Spleen (tissue), 11 donors: ENCODE results near the gene CYP2A13. TPM values are rescaled to one million over a fixed set of nuclear protein-coding genes. Genes with fewer than 3 reads are reported as not detected.

Source experiments
- DNase-seq: peaks from one replicate; pipeline ENCODE4 v3.0.0-alpha.2; 2020
- H3K27ac ChIP-seq, 8 donors: fragments of 200-600 bp; sonication (generic) in 7 of 8; 1 replicate in 4 of 8; 2 replicates in 4 of 8; pipeline versions ENCODE4 v1.5.0 to v1.8.0; 2016 to 2021; ENCODE audit warnings: inconsistent platforms in 4 of 8, mild to moderate bottlenecking in 4 of 8, moderate library complexity in 1 of 8
- H3K27me3 ChIP-seq, 7 donors: fragments of 200-600 bp; sonication (generic) in 6 of 7; replicated peaks in 1 of 7; 1 replicate in 4 of 7; 2 replicates in 3 of 7; pipeline versions ENCODE4 v1.5.0 to v1.8.0; 2016 to 2021; ENCODE audit warnings: inconsistent platforms in 3 of 7, mild to moderate bottlenecking in 1 of 7
- H3K36me3 ChIP-seq, 6 donors: fragments of 200-600 bp; sonication (generic) in 5 of 6; 1 replicate in 4 of 6; 2 replicates in 2 of 6; pipeline versions ENCODE4 v1.5.0 to v1.8.0; 2016 to 2021; ENCODE audit warnings: inconsistent platforms in 2 of 6
- H3K4me1 ChIP-seq, 6 donors: fragments of 200-600 bp; sonication (generic) in 5 of 6; 1 replicate in 3 of 6; 2 replicates in 3 of 6; pipeline versions ENCODE4 v1.5.0 to v1.8.0; 2016 to 2021; ENCODE audit warnings: inconsistent platforms in 3 of 6
- H3K4me3 ChIP-seq, 8 donors: fragments of 200-600 bp; sonication (generic) in 7 of 8; 1 replicate in 4 of 8; 2 replicates in 4 of 8; pipeline versions ENCODE4 v1.5.0 to v1.8.0; 2016 to 2021; ENCODE audit warnings: inconsistent platforms in 4 of 8, mild to moderate bottlenecking in 4 of 8, moderate library complexity in 2 of 8
- H3K9me3 ChIP-seq, 8 donors: fragments of 200-600 bp; sonication (generic) in 7 of 8; 1 replicate in 4 of 8; 2 replicates in 4 of 8; pipeline versions ENCODE4 v1.5.0 to v1.8.0; 2016 to 2021; ENCODE audit warnings: inconsistent platforms in 4 of 8
- CTCF ChIP-seq, 11 experiments: fragments of 200-600 bp in 7 of 11; fragments of 450-650 bp in 4 of 11; sonication (generic) in 4 of 11; IDR thresholded peaks in 8 of 11; conservative IDR thresholded peaks in 3 of 11; 1 replicate in 7 of 11; 2 replicates in 4 of 11; pipeline versions ENCODE4 v1.4.0 to v1.8.0; 2016 to 2021; ENCODE audit warnings: antibody characterized with exemption in 11 of 11, inconsistent platforms in 4 of 11, mild to moderate bottlenecking in 1 of 11
- POLR2A ChIP-seq, 3 donors: fragments of 450-650 bp; IDR thresholded peaks; one replicate each; pipeline ENCODE4 v1.5.1; 2017; ENCODE audit warnings: antibody characterized with exemption in 3 of 3, mild to moderate bottlenecking in 1 of 3
- POLR2AphosphoS5 ChIP-seq, 3 donors: sonication (generic); formaldehyde crosslinking; IDR thresholded peaks; one replicate each; pipeline ENCODE4 v1.5.1; 2017; ENCODE audit warnings: antibody characterized with exemption in 3 of 3
- WGBS, 5 donors: extraction: QIAGEN DNeasy Blood & Tissue Kit in 3 of 5; methylation state at CpG; one replicate each; pipeline versions ENCODE4 v1.1.5 to v1.1.7; 2013 to 2018; 5-methylcytosine and 5-hydroxymethylcytosine counted together
- intact Hi-C: fragments of 100-400 bp; cut with DNase I; formaldehyde crosslinking; loops from one replicate; pipeline ENCODE4 v1.15.0; 2023; ENCODE audit warnings: low total_unique reads
- polyA plus RNA-seq, 3 donors: library from polyadenylated mRNA; stranded (reverse); fragments of 200-250 nt; gene quantifications; one replicate each; pipeline ENCODE4 v1.2.1, GENCODE V29; 2013
- total RNA-seq, 7 donors: library from RNA; depleted of rRNA in 3 of 7; stranded (reverse); fragments of >200 nt in 3 of 7; fragmentation: NEBNext Ultra II Directional in 4 of 7; extraction: Animal tissue kit (Norgen Biotek cat#: 25700) in 4 of 7; gene quantifications; one replicate each; pipeline versions ENCODE4 v1.1.0 to v1.2.1, GENCODE V29; 2016 to 2021
- donor health status: healthy with polysubstance abuse.
- donor health status: DM: no; HTN: no; CAD: no; lungs with moderate emphysema.
- donor health status: DM: no; HTN: no; CAD: no.
- donor health status: Bipolar disorder and iron deficiency.
- donor health status: healthy.
- donor health status: DM: no; HTN: no; CAD: no.
- donor health status: DM: yes; HTN: yes; CAD: no.

The CYP2A13 gene
- total and polyA plus RNA-seq, 10 donors, result not detected

- Histone ChIP-seq H3K4me3 (no peak overlapping the region), H3K36me3 (no peaks in the 10 kb centered on the region), H3K4me1 (peaks cover 7 to 22% (median 10%) of the 10 kb centered on the region in 6 donors), H3K27me3 (peaks cover 0 to 28% (median 0%) of the 10 kb centered on the region in 7 donors), H3K27ac (no peak overlapping the region), H3K9me3 (no peaks in the 10 kb centered on the region)
- intact Hi-C loops, result no loop called here
- DNase-seq, result no peak
- WGBS, 5 donors, result 66 to 76% (median 75%) methylated on average over 6 of the region's 6 CpGs
- TF ChIP-seq POLR2A (IDR thresholded peaks at IDR 0.05), result no peak
Observed at GRCh38 chr19:41128692-41129091, 40.4 kb downstream of the CYP2A13 start.

- WGBS, 5 donors, result 71 to 82% (median 76%) methylated on average over 5 of the region's 5 CpGs
- TF ChIP-seq POLR2AphosphoS5 (IDR thresholded peaks at IDR 0.05), result no peak
- TF ChIP-seq CTCF (IDR thresholded peaks at IDR 0.05 in 8 of 11, conservative IDR thresholded peaks at IDR 0.05 in 3 of 11), result no peak
- TF ChIP-seq POLR2A (IDR thresholded peaks at IDR 0.05), result no peak
Observed at GRCh38 chr19:41131186-41131585, 42.9 kb downstream of the CYP2A13 start.

GRCh38 chr19:41133260-41133659 is 45.0 kb downstream of the CYP2A13 start:
- Histone ChIP-seq H3K36me3 (no peaks in the 10 kb centered on the region), H3K27me3 (peaks cover 0 to 45% (median 0%) of the 10 kb centered on the region in 7 donors), H3K27ac (no peak overlapping the region), H3K9me3 (no peaks in the 10 kb centered on the region), H3K4me1 (peaks cover 0 to 22% (median 5%) of the 10 kb centered on the region in 6 donors), H3K4me3 (no peak overlapping the region)
- TF ChIP-seq POLR2A (IDR thresholded peaks at IDR 0.05), result no peak
- no peak for TF ChIP-seq POLR2AphosphoS5 (IDR thresholded peaks at IDR 0.05)
- TF ChIP-seq CTCF (IDR thresholded peaks at IDR 0.05 in 8 of 11, conservative IDR thresholded peaks at IDR 0.05 in 3 of 11), result no peak
- 47 to 89% (median 69%) methylated on average over 1 to 3 of the region's 3 CpGs for WGBS, 5 donors
- DNase-seq, result no peak
- intact Hi-C loops, result no loop called here

More at GRCh38 chr19:41131186-41131585, 42.9 kb downstream of the CYP2A13 start:
- no peak for DNase-seq
- Histone ChIP-seq H3K27me3 (peaks cover 0 to 45% (median 0%) of the 10 kb centered on the region in 7 donors), H3K36me3 (no peaks in the 10 kb centered on the region), H3K9me3 (no peaks in the 10 kb centered on the region), H3K4me1 (peaks cover 7 to 29% (median 11%) of the 10 kb centered on the region in 6 donors), H3K4me3 (no peak overlapping the region), H3K27ac (no peak overlapping the region)
- intact Hi-C loops, result no loop called here

- intact Hi-C loops, result no loop called here
- 81 to 89% (median 85%) methylated on average over 13 to 20 of the region's 20 CpGs for WGBS, 5 donors
- H3K4me1 ChIP-seq, result peaks cover 0 to 18% (median 4%) of the 10 kb centered on the region in 6 donors
- no peak for TF ChIP-seq CTCF (IDR thresholded peaks at IDR 0.05 in 8 of 11, conservative IDR thresholded peaks at IDR 0.05 in 3 of 11)
- H3K9me3 ChIP-seq, result no peaks in the 10 kb centered on the region
- no peak overlapping the region for H3K27ac ChIP-seq
- no peak for DNase-seq
- no peak overlapping the region for H3K4me3 ChIP-seq
- no peaks in the 10 kb centered on the region for H3K36me3 ChIP-seq
- peaks cover 0 to 45% (median 0%) of the 10 kb centered on the region in 7 donors for H3K27me3 ChIP-seq
Observed at GRCh38 chr19:41134616-41135015, 46.4 kb downstream of the CYP2A13 start.
